ENCODE data around the gene FSIP1.

Gene FSIP1

GRCh38 chr15:39618063-39618823, 164.4 kb downstream of the FSIP1 start:
- DNase-seq (ENCODE audit: low spot score) = no peak

GRCh38 chr15:39616731-39617455, 165.7 kb downstream of the FSIP1 start:
- DNase-seq (ENCODE audit: low spot score) = no peak

GRCh38 chr15:39613861-39614260, 168.8 kb downstream of the FSIP1 start:
- no peak for DNase-seq (ENCODE audit: low spot score)

GRCh38 chr15:39613271-39613670, 169.4 kb downstream of the FSIP1 start:
- DNase-seq (ENCODE audit: low spot score) = no peak

GRCh38 chr15:39610665-39611064, 172.0 kb downstream of the FSIP1 start:
- DNase-seq (ENCODE audit: low spot score) = no peak

- DNase-seq (ENCODE audit: low spot score) = no peak
These were observed 173.3 kb downstream of the FSIP1 start for GRCh38 chr15:39609166-39609916.

GRCh38 chr15:39608185-39609139, 174.2 kb downstream of the FSIP1 start:
- no peak for DNase-seq (ENCODE audit: low spot score)

GRCh38 chr15:39605146-39605545, 177.5 kb downstream of the FSIP1 start:
- no peak for DNase-seq (ENCODE audit: low spot score)

GRCh38 chr15:39602143-39602542, 180.5 kb downstream of the FSIP1 start:
- DNase-seq (ENCODE audit: low spot score) = no peak

GRCh38 chr15:39599871-39600270, 182.8 kb downstream of the FSIP1 start:
- no peak for DNase-seq (ENCODE audit: low spot score)

- DNase-seq (ENCODE audit: low spot score) = no peak
These were observed 183.4 kb downstream of the FSIP1 start for GRCh38 chr15:39598958-39599845.

GRCh38 chr15:39598186-39598850, 184.3 kb downstream of the FSIP1 start:
- no peak for DNase-seq (ENCODE audit: low spot score)

- DNase-seq (ENCODE audit: low spot score) = no peak
These were observed 184.9 kb downstream of the FSIP1 start for GRCh38 chr15:39597751-39598185.

GRCh38 chr15:39597336-39597735, 185.3 kb downstream of the FSIP1 start:
- no peak for DNase-seq (ENCODE audit: low spot score)

GRCh38 chr15:39596358-39597051, 186.1 kb downstream of the FSIP1 start:
- DNase-seq (ENCODE audit: low spot score) = no peak

- DNase-seq (ENCODE audit: low spot score) = no peak
These were observed 187.1 kb downstream of the FSIP1 start for GRCh38 chr15:39595338-39596221.

- no peak for DNase-seq (ENCODE audit: low spot score)
These were observed 187.9 kb downstream of the FSIP1 start for GRCh38 chr15:39594446-39595337.

All from AG08396 (cell line).